Measurements from ENCODE around the gene KCNQ1.

KCNQ1 gene

GRCh38 chr11:2837096-2837601 lies 392.3 kb downstream of the KCNQ1 start:
- DNase-seq: peak; percentile 7

GRCh38 chr11:2837651-2838050 lies 392.8 kb downstream of the KCNQ1 start:
- DNase-seq: no peak

GRCh38 chr11:2838091-2838490 lies 393.3 kb downstream of the KCNQ1 start:
- DNase-seq: no peak

- DNase-seq: no peak
Observed at GRCh38 chr11:2838676-2839294, 394.0 kb downstream of the KCNQ1 start.

GRCh38 chr11:2839395-2839943 lies 394.7 kb downstream of the KCNQ1 start:
- DNase-seq: no peak

GRCh38 chr11:2841411-2842190 lies 396.8 kb downstream of the KCNQ1 start:
- no peak for DNase-seq

GRCh38 chr11:2842876-2843275 lies 398.1 kb downstream of the KCNQ1 start:
- DNase-seq: no peak

GRCh38 chr11:2843551-2843950 lies 398.7 kb downstream of the KCNQ1 start:
- DNase-seq: no peak

GRCh38 chr11:2844116-2844842 lies 399.5 kb downstream of the KCNQ1 start:
- DNase-seq: peak; percentile 8

- no peak for DNase-seq
Observed at GRCh38 chr11:2844996-2845395, 400.2 kb downstream of the KCNQ1 start.

- peak; percentile 49 for DNase-seq
Observed at GRCh38 chr11:2846056-2846455, 401.2 kb downstream of the KCNQ1 start.

- DNase-seq: no peak
Observed at GRCh38 chr11:2846470-2846869, 401.7 kb downstream of the KCNQ1 start.

- no peak for DNase-seq
Observed at GRCh38 chr11:2847561-2847960, 402.8 kb downstream of the KCNQ1 start.

- no peak for DNase-seq
Observed at GRCh38 chr11:2848497-2848896, 403.7 kb downstream of the KCNQ1 start.

GRCh38 chr11:2849994-2850770 lies 405.4 kb downstream of the KCNQ1 start:
- no peak for DNase-seq

GRCh38 chr11:2853401-2853800 lies 408.6 kb downstream of the KCNQ1 start:
- DNase-seq: no peak

- DNase-seq: no peak
Observed at GRCh38 chr11:2853997-2854560, 409.3 kb downstream of the KCNQ1 start.

- no peak for DNase-seq
Observed at GRCh38 chr11:2855162-2855561, 410.4 kb downstream of the KCNQ1 start.

GRCh38 chr11:2857276-2857675 lies 412.5 kb downstream of the KCNQ1 start:
- DNase-seq: no peak

- DNase-seq: no peak
Observed at GRCh38 chr11:2857918-2858317, 413.1 kb downstream of the KCNQ1 start.

GRCh38 chr11:2858995-2859698 lies 414.3 kb downstream of the KCNQ1 start:
- DNase-seq: no peak

- DNase-seq: no peak
Observed at GRCh38 chr11:2859699-2860037, 414.9 kb downstream of the KCNQ1 start.

Measured in fibroblast of skin of right biceps (primary cell).